ENCODE data around the gene CBLB.

Gene CBLB

GRCh38 chr3:105868742-105869530 lies at the start of gene CBLB:
TSS of gene CBLB (minus strand) at chr3:105869012. CDS start at chr3:105867577, 1,435 bp downstream.
- DNase-seq (ENCODE audit: low read depth), result peak; percentile 78

DNA sequence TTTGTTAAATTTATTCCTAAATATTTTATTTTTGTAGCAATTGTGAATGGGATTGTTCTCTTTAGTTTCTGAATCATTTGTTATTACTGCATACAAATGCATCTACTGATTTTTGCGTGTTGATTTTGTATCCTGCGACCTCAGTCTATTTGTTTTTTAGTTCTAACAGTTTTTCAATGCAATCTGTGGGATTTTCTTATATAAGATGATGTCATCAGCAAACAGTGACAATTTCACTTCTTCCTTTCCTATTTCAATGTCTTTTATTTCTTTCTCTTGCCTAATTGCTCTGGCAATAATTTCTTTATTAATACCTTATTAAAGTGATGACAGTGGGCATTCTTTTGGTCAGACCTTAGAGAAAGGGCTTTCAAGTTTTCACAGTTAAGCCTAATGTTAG lies 48.0 kb upstream of the CBLB start:
- DNase-seq (ENCODE audit: low read depth), result no peak

DNA sequence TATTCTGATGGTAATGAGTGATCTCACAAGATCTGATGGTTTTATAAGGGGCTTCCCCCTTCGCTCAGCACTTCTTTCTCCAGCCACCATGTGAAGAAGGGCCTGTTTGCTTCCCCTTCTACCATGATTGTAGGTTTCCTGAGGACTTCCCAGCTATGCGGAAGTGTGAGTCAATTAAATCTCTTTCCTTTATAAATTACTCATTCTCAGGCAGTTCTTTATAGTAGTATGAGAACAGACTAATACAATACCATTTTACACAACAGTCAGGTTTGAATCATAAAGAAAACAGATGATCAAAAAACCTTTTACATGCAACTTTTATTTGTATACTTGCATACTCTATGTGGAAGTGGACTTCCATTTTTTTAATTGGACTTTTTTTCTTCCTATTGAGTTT lies 46.7 kb upstream of the CBLB start:
- DNase-seq (ENCODE audit: low read depth), result no peak

DNA sequence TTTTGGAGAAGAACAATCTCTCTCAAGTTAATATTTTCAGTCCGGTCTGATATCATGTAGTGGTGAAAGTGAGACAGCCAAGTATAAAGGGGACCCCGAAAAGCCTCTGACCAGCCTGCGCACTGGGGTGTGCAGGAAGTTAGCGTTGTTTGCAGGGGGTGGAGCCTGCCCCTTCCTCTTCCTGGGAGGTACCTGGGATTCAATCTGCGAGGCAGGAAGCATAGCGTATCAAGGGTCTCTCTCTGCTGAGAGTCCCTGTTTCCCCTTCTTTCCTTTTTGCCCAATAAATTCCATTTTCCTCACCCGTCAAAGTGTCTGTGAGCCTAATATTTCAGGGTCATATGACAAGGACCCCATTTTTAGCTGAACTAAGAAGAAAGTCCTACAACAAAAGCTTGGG lies 44.8 kb upstream of the CBLB start:
- DNase-seq (ENCODE audit: low read depth), result no peak

DNA sequence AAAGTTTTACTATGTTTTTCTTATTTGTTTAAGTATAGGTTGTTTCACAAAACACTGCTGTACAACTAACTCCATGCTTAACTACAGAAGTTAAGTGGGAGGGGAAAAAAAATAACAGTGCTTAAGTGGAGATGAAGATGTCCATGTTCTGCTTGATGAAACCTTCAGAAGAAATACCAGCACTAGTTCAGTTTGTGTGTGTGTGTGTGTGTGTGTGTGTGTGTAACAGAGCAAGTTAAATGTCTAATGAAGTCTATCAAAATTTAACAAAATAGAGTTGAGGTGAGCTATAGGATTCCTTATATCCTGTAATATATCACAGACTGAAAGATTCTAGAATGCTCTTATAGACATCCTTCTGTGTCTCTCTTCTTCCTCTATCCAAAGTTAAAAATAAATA lies 44.1 kb upstream of the CBLB start:
- DNase-seq (ENCODE audit: low read depth), result no peak

DNA sequence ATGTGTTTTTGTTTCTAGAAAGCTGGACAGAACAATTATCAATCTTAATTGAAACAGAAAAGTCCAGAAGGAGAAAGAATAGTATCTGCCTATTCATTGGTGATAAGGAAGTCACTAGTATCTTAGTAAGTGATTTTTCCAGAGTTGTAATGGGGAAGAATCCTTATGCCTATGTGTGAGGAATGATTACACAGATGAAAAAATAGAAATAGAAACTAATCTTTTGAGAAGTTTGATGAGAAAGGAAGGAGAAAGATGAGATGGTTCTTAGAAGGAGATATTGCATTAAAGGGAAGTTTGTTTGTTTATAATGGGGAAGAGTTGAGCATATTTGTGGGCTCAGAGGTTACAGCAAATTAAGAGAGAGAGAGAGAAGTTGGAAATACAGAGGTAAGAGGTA lies 42.7 kb upstream of the CBLB start:
- no peak for DNase-seq (ENCODE audit: low read depth)

DNA sequence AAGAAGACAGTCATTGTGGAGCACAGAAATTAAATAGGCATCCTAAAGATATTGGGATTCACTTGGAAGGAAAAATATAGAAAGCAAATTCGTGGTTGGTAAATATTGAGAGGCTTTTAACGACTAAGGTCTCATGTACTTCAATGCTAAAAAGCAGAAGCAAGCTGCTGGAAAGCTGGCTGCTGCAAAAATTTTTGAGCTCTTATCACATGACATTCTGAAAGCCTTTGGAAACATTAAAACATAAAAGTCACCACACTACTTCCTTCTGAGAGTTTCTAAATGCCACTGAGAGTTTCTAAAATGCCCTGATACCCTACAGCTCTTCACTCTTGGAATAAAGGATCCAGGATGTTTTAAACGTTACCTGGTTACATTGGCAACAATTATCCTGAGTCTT lies 39.0 kb upstream of the CBLB start:
- no peak for DNase-seq (ENCODE audit: low read depth)

- no peak for DNase-seq (ENCODE audit: low read depth)
Measured at GRCh38 chr3:105906836-105907235, 38.0 kb upstream of the CBLB start.

- no peak for DNase-seq (ENCODE audit: low read depth)
Measured at GRCh38 chr3:105906345-105906744, 37.5 kb upstream of the CBLB start.

DNA sequence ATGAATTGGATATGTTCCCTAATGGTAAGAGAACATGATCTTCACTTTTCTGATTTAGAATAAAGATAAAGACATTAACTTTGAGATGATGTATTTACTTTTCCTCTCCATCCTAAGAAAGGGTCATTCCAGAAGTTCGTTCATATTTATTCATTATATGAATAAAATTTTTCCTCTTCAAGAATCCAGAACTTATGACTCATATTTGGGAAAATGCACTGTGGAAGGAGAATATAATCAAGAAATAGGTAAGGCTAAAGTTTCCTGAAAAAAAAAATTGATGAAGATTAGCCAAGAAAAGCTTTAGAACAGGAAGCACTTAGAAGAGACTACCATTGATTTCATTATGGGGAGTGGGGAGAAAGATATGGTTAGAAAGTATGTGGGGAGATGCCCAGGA lies 36.5 kb upstream of the CBLB start:
- no peak for DNase-seq (ENCODE audit: low read depth)

DNA sequence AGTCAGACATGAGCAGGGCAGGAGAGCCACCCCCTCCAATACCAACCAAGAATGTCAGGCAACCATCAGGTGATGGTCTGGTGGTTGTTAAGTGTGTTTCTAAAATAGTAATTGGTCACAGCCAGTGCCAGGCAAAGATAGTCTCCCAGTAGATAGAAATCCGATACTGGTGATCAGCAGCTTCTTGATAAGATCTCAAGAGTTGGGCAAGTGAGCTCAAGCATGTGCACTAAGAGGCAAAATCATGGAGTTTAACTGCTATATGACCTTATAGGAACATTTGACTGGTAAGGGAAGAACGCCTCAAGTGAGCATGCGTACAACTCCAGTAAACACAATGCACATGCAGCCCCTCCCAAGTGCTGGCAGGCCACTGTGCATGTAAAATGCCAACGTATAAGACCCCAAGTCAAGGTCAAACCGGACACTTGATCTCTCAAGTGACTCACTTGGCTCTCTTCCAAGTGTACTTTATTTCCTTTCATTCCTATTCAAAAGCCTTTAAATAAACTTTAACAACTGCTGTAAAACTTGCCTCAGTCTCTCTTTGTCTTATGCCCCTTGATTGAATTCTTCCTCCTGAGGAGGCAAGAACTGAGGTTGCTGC lies 36.0 kb upstream of the CBLB start:
- DNase-seq (ENCODE audit: low read depth), result no peak

DNA sequence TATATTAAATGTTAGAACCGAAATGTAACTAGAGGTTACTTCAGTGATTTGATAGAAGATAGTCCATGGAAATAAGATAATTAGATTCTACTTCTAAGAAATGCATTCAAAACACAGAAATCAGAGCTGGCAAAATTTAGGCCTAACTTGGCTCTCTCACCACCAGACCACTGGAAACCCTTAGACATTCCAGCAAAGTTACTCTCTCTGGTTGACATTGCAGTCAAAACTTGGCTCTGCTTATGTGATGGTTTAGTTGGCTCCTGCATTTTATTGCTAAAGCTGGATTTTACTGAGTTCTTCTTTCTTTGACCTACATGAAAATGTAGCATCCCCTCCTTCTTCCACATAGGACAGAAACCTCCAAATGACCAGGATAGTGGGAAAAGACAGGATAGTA lies 35.4 kb upstream of the CBLB start:
- no peak for DNase-seq (ENCODE audit: low read depth)

DNA sequence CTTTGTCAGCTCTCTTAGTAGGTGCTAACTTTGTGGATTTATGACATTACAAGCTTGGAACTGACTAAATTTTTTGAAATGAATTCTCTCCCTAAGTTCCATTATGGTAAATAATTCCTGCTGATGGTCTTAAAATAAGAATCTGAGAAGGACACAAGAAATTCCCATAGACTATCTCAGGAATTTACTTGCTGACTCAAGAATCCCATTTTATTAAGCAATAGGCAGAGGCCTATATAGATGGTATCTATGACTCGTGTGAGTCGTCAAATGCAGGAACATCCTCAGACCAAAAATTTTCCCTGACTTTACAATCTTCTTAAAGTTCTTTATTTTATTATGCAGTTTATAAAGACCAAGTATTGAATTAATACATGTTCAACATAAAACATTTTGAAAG lies 30.7 kb upstream of the CBLB start:
- no peak for DNase-seq (ENCODE audit: low read depth)

GRCh38 chr3:105891101-105891500 lies 22.3 kb upstream of the CBLB start:
- DNase-seq (ENCODE audit: low read depth), result no peak

GRCh38 chr3:105888621-105889579 lies 20.1 kb upstream of the CBLB start:
- no peak for DNase-seq (ENCODE audit: low read depth)

- DNase-seq (ENCODE audit: low read depth), result no peak
Measured at GRCh38 chr3:105885256-105885655, 16.4 kb upstream of the CBLB start.

DNA sequence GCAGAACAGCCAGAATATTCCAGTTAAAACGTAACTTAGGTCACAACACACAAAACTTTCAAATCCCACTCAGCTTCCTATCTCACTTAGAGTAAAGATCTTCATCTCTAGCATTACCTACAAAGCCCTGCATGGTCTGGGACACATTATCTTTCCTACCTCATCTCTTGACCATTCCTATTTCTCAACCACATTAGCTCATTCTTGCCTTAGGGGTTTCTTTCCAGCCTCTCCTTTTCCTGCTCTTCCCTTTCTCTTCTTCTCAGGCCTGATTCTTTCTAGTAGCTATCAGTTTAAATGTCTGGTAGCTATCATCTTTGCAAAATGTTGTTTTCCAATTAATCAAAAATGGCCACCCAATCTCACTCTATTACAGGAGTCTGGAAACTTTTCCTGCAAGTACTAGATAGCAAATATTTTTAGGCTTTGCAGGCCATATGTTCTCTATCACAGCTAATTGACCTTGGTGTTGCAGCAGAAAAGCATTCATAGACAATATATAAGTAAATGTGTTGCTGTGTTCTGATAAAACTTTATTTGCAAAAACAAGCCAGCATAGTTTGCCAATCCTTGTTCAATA lies 15.1 kb upstream of the CBLB start:
- DNase-seq (ENCODE audit: low read depth), result no peak

DNA sequence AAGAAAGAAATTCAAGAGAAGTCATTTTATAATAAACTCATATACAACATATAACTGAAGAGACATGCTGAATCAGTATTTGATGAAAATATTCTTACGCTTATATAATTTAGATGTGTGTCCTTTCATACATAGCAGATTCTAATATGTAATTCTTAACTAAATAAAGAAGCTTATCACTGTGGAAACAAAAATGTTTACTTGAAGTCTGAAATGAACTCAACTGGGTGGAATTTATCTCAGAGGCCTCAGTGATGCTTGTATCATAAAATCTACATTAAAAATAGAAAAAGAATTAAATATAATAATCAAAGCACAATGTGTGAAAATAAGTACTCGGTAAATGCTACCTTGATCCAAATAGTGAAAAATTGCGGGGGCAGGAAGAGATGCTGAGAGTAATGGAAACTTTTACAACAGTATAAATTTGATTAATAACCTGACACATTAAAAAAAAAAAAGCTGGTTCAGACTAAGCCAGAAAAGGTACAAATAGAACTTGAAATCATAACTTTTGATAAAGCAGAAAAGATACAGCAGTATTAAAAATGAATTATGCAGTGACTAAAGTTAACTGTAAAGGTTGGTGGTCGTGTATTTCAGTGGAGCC lies 12.0 kb upstream of the CBLB start:
- no peak for DNase-seq (ENCODE audit: low read depth)

GRCh38 chr3:105878061-105878460 lies 9.2 kb upstream of the CBLB start:
- no peak for DNase-seq (ENCODE audit: low read depth)

DNA sequence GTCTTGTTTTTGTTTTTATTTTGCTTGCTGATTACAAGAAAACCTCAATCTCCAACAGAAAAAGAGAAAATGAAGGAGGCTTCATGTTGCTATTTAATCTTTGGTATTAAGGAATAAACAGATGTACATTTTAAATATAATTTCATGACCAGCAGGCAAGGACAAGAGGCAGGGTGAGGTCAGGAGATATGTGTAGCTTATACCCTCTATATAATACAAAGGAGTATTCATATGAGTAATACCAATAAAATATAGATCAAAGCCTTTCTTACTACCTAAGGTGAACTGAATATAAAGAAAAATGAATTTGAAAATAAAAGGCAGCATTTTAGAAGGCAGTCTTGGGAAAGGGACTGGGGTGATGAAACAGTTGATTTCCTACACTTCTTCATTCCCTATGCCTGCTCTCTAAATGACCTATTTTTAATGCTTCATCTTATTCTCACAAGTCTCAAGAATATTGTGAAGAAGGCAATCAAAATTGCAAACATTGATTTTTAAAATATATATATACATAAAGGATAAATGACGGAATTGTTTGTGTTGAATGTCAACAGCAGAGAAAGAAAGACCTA lies 8.6 kb upstream of the CBLB start:
- no peak for DNase-seq (ENCODE audit: low read depth)

DNA sequence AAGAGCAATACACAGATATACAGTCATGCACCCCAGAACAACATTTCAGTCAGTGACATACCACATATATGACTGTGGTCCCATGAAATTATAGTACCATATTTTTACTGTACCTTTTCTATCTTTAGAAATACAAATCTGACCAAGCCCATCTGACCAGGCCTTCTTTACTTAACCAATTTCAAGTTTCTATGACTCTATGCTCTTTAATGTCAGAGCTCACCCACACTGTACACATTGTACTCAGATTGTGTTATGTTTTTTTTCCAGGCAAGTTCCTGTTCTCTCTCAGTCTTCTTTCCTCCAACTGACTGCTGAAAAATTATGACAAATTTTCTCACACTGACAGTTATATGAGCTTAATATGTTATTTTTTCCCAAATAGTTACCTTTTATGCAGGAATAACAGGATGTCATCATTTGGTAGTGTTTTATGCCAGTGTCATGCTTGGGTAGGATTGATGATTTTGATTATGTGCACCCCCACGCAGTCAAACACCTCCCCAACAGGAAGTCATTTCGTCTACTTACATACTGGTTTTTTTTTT lies 8.0 kb upstream of the CBLB start:
- no peak for DNase-seq (ENCODE audit: low read depth)
